Measurements from ENCODE around the gene MYBPH.

MYBPH gene

GRCh38 chr1:203163891-203164635 lies 11.6 kb downstream of the MYBPH start:
- no peaks in the 10 kb centered on the region for H3K4me1 ChIP-seq
- no peaks in the 10 kb centered on the region for H3K27me3 ChIP-seq
- no peak for TF ChIP-seq CTCF (IDR thresholded peaks at IDR 0.05; ENCODE audit: low read depth, low read length)
- no peaks in the 10 kb centered on the region for H3K36me3 ChIP-seq
- no peaks in the 10 kb centered on the region for H3K9me3 ChIP-seq
- no peak overlapping the region for H3K4me3 ChIP-seq (ENCODE audit: low read depth, low read length)
- no peak for DNase-seq

- DNase-seq = no peak
- Histone ChIP-seq H3K27me3 (no peaks in the 10 kb centered on the region), H3K36me3 (no peaks in the 10 kb centered on the region), H3K4me3 (ENCODE audit: low read depth, low read length) (no peak overlapping the region), H3K9me3 (no peaks in the 10 kb centered on the region), H3K4me1 (no peaks in the 10 kb centered on the region)
- no peak for TF ChIP-seq CTCF (IDR thresholded peaks at IDR 0.05; ENCODE audit: low read depth, low read length)
Measured at GRCh38 chr1:203162403-203162802, 13.2 kb downstream of the MYBPH start.

- TF ChIP-seq CTCF (IDR thresholded peaks at IDR 0.05; ENCODE audit: low read depth, low read length) = no peak
- H3K36me3 ChIP-seq = no peaks in the 10 kb centered on the region
- no peaks in the 10 kb centered on the region; the same call in 1 of the 2 replicates for H3K4me1 ChIP-seq
- no peaks in the 10 kb centered on the region for H3K27me3 ChIP-seq
- no peak for DNase-seq
- H3K4me3 ChIP-seq (ENCODE audit: low read depth, low read length) = no peak overlapping the region
- H3K9me3 ChIP-seq = no peaks in the 10 kb centered on the region
Measured at GRCh38 chr1:203161703-203162102, 13.9 kb downstream of the MYBPH start.

GRCh38 chr1:203161175-203161574 lies 14.5 kb downstream of the MYBPH start:
- no peak for DNase-seq
- H3K36me3 ChIP-seq = no peaks in the 10 kb centered on the region
- no peaks in the 10 kb centered on the region for H3K9me3 ChIP-seq
- peaks cover 3% of the 10 kb centered on the region for H3K4me1 ChIP-seq
- TF ChIP-seq CTCF (IDR thresholded peaks at IDR 0.05; ENCODE audit: low read depth, low read length) = no peak
- H3K27me3 ChIP-seq = no peaks in the 10 kb centered on the region
- H3K4me3 ChIP-seq (ENCODE audit: low read depth, low read length) = no peak overlapping the region

GRCh38 chr1:203159844-203160243 lies 15.8 kb downstream of the MYBPH start:
- no peak for TF ChIP-seq CTCF (IDR thresholded peaks at IDR 0.05; ENCODE audit: low read depth, low read length)
- Histone ChIP-seq H3K36me3 (no peaks in the 10 kb centered on the region), H3K4me1 (peaks cover 14% of the 10 kb centered on the region)

GRCh38 chr1:203158960-203159665 lies 16.5 kb downstream of the MYBPH start:
- no peak overlapping the region for H3K4me3 ChIP-seq (ENCODE audit: low read depth, low read length)
- H3K27me3 ChIP-seq = no peaks in the 10 kb centered on the region
- H3K4me1 ChIP-seq = peaks cover 20% of the 10 kb centered on the region
- no peaks in the 10 kb centered on the region for H3K9me3 ChIP-seq
- no peak for DNase-seq
- no peaks in the 10 kb centered on the region for H3K36me3 ChIP-seq
- no peak for TF ChIP-seq CTCF (IDR thresholded peaks at IDR 0.05; ENCODE audit: low read depth, low read length)

More at GRCh38 chr1:203159844-203160243, 15.8 kb downstream of the MYBPH start:
- H3K4me3 ChIP-seq (ENCODE audit: low read depth, low read length) = no peak overlapping the region
- H3K9me3 ChIP-seq = no peaks in the 10 kb centered on the region
- DNase-seq = no peak
- no peaks in the 10 kb centered on the region for H3K27me3 ChIP-seq

Measured in BE2C (cell line).